ENCODE results near the gene COL4A2.
"Not testable (repeated sequence)": the region's sequence is repeated elsewhere in the genome, so short reads cannot be mapped to it uniquely, and the experiment has no call there.

The COL4A2 gene

DNA sequence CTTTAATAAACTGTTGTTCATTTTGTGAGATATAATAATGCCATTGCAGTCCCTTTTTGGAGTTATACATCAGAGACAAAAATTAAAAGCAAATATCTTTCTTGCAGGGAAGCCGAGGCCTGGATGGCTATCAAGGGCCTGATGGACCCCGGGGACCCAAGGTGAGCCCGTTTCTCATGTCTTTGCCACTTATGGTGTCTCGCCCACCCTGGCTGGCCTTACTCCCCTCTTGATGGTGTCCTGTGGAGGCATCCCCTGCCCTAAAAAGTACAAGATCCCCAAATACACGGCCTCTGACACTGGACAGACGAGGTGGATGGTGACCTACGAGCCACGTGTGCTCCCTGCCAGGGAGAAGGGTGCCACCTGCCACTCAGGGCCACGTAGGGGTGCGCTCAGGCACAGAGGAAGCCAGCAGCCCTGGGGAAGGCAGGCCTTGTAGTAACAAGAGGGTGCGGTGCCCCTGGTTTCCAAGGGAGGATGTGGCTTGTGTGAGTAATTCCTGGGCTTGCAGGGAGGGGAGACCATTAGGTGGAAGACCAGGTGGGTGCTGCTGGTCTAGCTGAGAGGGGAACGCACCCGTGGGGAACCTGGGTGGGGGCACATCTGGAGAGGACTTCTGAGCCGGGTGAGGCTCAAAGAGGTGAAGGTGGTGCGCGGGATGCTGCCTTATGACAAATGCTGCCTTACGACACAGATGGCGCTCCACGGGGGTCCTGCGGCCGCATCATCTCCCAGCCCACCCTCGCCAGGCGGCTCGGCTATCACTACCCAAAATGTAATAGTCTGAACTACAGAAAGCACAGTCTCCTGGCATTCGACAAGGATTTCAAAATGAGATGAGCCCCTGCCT lies 138.9 kb downstream of the COL4A2 start:
- H3K27ac Mint-ChIP-seq, result no peak overlapping the region
- no peaks in the 10 kb centered on the region for H3K36me3 Mint-ChIP-seq
- H3K27me3 Mint-ChIP-seq, result peaks cover 4% of the 10 kb centered on the region
- no peaks in the 10 kb centered on the region for H3K9me3 Mint-ChIP-seq
- no peak overlapping the region for H3K4me3 Mint-ChIP-seq
- no peaks in the 10 kb centered on the region for H3K4me1 Mint-ChIP-seq

DNA sequence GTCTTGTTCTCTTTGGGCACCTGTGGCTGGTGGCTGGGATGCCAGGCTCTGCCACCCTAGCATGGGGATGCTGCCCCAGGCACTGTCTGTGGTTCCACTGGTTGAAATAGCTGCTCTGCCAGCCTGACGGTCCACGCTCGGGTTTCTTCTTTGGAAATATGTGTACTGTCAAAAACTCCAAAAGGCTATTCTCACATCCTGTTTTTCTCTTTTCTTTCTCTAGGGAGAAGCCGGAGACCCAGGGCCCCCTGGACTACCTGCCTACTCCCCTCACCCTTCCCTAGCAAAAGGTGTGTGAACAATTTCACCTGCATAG lies 139.4 kb downstream of the COL4A2 start:
- H3K27me3 Mint-ChIP-seq, result peaks cover 2% of the 10 kb centered on the region
- H3K4me1 Mint-ChIP-seq, result no peaks in the 10 kb centered on the region
- no peak overlapping the region for H3K27ac Mint-ChIP-seq
- H3K36me3 Mint-ChIP-seq, result no peaks in the 10 kb centered on the region
- no peaks in the 10 kb centered on the region for H3K9me3 Mint-ChIP-seq
- no peak overlapping the region for H3K4me3 Mint-ChIP-seq

GRCh38 chr13:110447058-110447511 lies 140.0 kb downstream of the COL4A2 start:
- Mint-ChIP-seq H3K4me3 (no peak overlapping the region), H3K4me1 (no peaks in the 10 kb centered on the region), H3K36me3 (no peaks in the 10 kb centered on the region), H3K27me3 (peaks cover 2% of the 10 kb centered on the region), H3K9me3 (no peaks in the 10 kb centered on the region), H3K27ac (no peak overlapping the region)

- H3K27ac Mint-ChIP-seq, result no peak overlapping the region
- no peak overlapping the region for H3K4me3 Mint-ChIP-seq
- H3K27me3 Mint-ChIP-seq, result peaks cover 2% of the 10 kb centered on the region
- H3K4me1 Mint-ChIP-seq, result no peaks in the 10 kb centered on the region
- H3K36me3 Mint-ChIP-seq, result no peaks in the 10 kb centered on the region
- no peaks in the 10 kb centered on the region for H3K9me3 Mint-ChIP-seq
These were observed 140.7 kb downstream of the COL4A2 start for GRCh38 chr13:110447801-110448200.

GRCh38 chr13:110448230-110448629 lies 141.1 kb downstream of the COL4A2 start:
- Mint-ChIP-seq H3K9me3 (no peaks in the 10 kb centered on the region), H3K27me3 (peaks cover 2% of the 10 kb centered on the region), H3K27ac (no peak overlapping the region), H3K4me3 (no peak overlapping the region), H3K4me1 (no peaks in the 10 kb centered on the region), H3K36me3 (no peaks in the 10 kb centered on the region)

DNA sequence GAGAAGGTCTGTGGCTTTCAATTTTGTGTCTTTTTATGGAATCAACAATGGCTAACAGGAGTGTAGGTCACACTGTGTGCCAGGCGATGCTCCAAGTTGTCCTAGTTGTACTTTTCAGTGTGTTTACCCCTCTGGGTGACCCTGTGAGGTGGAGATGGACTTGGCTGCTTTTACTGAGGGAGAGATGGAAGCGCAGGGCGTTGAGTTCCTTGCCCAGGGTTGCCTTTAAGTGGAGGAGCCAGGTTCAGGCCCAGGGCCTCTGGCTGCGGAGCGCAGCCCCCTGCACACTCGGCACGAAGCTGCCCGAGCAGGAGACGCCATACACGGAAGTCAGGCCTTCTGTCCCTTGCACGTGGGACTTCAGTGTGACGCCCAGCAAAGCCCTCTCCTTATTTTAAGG lies 141.6 kb downstream of the COL4A2 start:
- Mint-ChIP-seq H3K4me1 (no peaks in the 10 kb centered on the region), H3K4me3 (no peak overlapping the region), H3K27ac (no peak overlapping the region), H3K27me3 (peaks cover 2% of the 10 kb centered on the region), H3K9me3 (no peaks in the 10 kb centered on the region), H3K36me3 (no peaks in the 10 kb centered on the region)

- no peaks in the 10 kb centered on the region for H3K4me1 Mint-ChIP-seq
- peaks cover 2% of the 10 kb centered on the region for H3K27me3 Mint-ChIP-seq
- no peaks in the 10 kb centered on the region for H3K36me3 Mint-ChIP-seq
- no peak overlapping the region for H3K4me3 Mint-ChIP-seq
- H3K27ac Mint-ChIP-seq, result no peak overlapping the region
- no peaks in the 10 kb centered on the region for H3K9me3 Mint-ChIP-seq
These were observed 142.3 kb downstream of the COL4A2 start for GRCh38 chr13:110449219-110450015.

DNA sequence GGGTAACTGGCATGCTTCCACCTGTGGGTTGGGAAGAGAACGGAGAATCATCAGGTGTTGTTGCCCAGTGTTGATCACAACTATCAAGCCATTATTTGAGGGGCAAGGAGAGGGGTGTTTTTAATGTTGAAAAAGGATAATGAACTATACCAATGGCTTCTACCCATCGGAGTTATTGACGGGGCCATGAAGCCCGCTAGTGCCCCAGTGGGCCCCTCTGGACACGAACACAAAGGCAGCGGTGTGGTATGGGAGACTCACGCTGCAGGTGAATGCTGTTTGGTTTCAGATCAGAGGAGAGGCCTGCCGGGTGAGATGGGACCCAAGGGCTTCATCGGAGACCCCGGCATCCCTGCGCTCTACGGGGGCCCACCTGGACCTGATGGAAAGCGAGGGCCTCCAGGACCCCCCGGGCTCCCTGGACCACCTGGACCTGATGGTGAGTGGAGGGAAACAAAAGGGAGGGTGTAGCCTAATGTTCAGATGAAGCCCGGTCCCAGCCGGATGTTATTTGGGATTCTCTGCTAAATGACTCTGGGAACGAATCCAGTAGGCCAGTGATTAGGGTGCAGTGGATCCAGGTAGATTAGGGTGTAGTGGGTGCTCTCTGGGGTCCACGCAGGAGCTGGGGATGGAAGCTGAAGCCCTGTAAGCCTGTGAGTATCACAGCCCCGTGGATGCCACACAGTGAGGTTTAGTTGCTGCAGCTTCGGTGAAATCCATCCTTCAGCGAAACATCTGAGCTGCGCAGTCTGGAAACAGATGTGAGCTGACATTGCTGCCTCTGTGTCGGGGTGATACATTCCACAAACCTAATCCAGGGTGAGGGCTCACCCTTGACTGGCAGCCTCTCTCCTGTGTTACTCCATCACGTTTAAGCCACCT lies 143.2 kb downstream of the COL4A2 start:
- Mint-ChIP-seq H3K4me3 (no peak overlapping the region), H3K36me3 (no peaks in the 10 kb centered on the region), H3K9me3 (no peaks in the 10 kb centered on the region), H3K4me1 (no peaks in the 10 kb centered on the region), H3K27ac (no peak overlapping the region), H3K27me3 (peaks cover 3% of the 10 kb centered on the region)

GRCh38 chr13:110450941-110451730 lies 144.1 kb downstream of the COL4A2 start:
- no peaks in the 10 kb centered on the region for H3K36me3 Mint-ChIP-seq
- peaks cover 9% of the 10 kb centered on the region for H3K27me3 Mint-ChIP-seq
- peaks cover 4% of the 10 kb centered on the region for H3K4me1 Mint-ChIP-seq
- H3K9me3 Mint-ChIP-seq, result no peaks in the 10 kb centered on the region
- no peak overlapping the region for H3K27ac Mint-ChIP-seq
- no peak overlapping the region for H3K4me3 Mint-ChIP-seq

DNA sequence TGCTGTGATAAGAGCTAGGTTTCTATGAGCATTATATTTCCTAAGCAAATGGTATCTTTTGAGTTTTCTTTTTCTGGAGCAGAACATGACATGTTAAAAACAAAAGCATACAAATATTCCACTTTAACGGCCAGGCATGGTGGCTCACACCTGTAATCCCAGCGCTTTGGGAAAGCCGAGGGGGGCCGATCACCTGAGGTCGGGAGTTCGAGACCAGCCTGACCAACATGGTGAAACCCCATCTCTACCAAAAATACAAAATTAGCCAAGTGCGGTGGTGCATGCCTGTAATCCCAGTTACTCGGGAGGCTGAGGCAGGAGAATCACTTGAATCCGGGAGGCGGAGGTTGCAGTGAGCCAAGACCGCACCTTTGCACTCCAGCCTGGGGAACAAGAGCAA lies 146.0 kb downstream of the COL4A2 start:
- H3K4me3 Mint-ChIP-seq, H3K27ac Mint-ChIP-seq, H3K4me1 Mint-ChIP-seq, H3K9me3 Mint-ChIP-seq, H3K36me3 Mint-ChIP-seq: not testable (repeated sequence)
- H3K27me3 Mint-ChIP-seq, result peaks cover 11% of the 10 kb centered on the region

DNA sequence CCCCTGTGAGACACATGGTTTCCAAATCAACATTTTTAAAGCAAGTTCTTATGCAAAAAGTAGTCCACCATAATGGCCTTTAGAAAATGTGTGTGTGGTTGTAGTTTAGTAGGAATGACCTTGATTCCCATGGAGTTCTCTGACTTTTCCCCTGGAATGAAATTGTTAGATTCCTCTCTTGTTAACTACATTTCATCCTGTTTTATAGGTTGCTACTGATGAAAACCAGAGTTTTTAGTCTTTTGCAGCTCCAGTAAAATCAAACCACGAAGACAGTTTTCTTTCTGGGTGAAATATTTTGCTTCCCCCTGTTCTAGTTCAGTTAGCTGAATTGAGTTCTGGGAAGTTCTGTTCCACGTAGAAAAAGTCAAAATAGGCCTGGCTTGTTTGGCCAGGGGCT lies 146.7 kb downstream of the COL4A2 start:
- Mint-ChIP-seq H3K9me3 (no peaks in the 10 kb centered on the region), H3K4me3 (no peak overlapping the region), H3K4me1 (peaks cover 5% of the 10 kb centered on the region), H3K27me3 (peaks cover 11% of the 10 kb centered on the region), H3K27ac (no peak overlapping the region), H3K36me3 (no peaks in the 10 kb centered on the region)

GRCh38 chr13:110454227-110454859 lies 147.3 kb downstream of the COL4A2 start:
- peaks cover 11% of the 10 kb centered on the region for H3K27me3 Mint-ChIP-seq
- H3K4me1 Mint-ChIP-seq, result peaks cover 5% of the 10 kb centered on the region
- H3K4me3 Mint-ChIP-seq, result no peak overlapping the region

DNA sequence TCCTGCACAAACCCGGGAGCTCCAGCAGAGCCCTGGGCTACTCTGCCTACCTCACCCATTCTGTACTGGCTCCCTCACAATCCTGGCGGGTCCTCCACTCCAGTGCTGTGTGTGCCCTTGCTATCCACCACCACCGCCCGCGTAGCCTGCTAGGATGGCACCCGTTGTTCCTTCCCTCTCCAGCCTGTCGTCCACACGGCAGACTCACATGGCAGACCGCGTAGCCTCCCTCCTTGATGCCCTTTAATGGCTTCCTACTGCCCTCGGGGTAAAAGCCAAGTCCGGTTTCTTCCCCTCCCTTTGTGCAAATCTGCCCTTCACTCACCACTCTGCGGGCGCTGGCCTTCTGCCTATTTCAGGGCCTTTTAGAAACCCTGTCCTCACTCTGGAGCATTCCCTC lies 147.9 kb downstream of the COL4A2 start:
- H3K4me3 Mint-ChIP-seq, result no peak overlapping the region
- H3K27ac Mint-ChIP-seq, result no peak overlapping the region
- H3K36me3 Mint-ChIP-seq, result no peaks in the 10 kb centered on the region
- H3K4me1 Mint-ChIP-seq, result peaks cover 5% of the 10 kb centered on the region
- no peaks in the 10 kb centered on the region for H3K9me3 Mint-ChIP-seq
- peaks cover 11% of the 10 kb centered on the region for H3K27me3 Mint-ChIP-seq

More at GRCh38 chr13:110454227-110454859, 147.3 kb downstream of the COL4A2 start:
- Mint-ChIP-seq H3K36me3 (no peaks in the 10 kb centered on the region), H3K27ac (no peak overlapping the region), H3K9me3 (no peaks in the 10 kb centered on the region)

DNA sequence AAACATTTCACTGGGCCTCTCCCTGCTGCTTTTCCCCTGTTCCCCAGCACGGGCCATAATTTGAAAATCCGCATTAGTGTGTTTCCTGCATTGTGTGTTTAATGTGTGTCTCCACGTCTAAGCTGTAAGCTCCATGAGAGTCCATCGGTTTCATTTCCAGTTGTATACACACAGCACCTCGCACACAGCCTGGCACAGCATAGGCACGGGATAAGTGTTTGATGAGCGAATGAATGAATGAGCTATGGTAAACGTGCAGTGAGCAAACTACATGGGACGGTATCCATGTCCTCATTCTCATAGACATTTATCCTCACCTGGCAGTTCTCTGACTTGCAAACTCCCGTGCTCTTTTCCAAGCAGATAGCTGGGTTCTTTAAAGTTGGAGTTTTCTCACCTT lies 148.4 kb downstream of the COL4A2 start:
- H3K4me1 Mint-ChIP-seq, result peaks cover 5% of the 10 kb centered on the region
- no peak overlapping the region for H3K27ac Mint-ChIP-seq
- H3K36me3 Mint-ChIP-seq, result no peaks in the 10 kb centered on the region
- H3K27me3 Mint-ChIP-seq, result peaks cover 11% of the 10 kb centered on the region
- H3K4me3 Mint-ChIP-seq, result no peak overlapping the region
- H3K9me3 Mint-ChIP-seq, result no peaks in the 10 kb centered on the region
